GM12878 (cell line): Measurements from ENCODE around the gene FUS. TPM values are rescaled to one million over a fixed set of nuclear protein-coding genes. Genes with fewer than 3 reads are reported as not detected.

Experiments used
- ATAC-seq: fragments of 200-7000 bp; cut with Tn5 transposase; 3 replicates; pipeline ENCODE4 v1.9.1; 2020; ENCODE audit warnings: mild to moderate bottlenecking, moderate library complexity
- BruUV-seq: library from RNA; stranded (reverse); fragments of 400-500 nt; replicated peaks from 2 replicates; lab custom pipeline; 2021; lab: Mats Ljungman, UMichigan
- CTCF ChIA-PET: fragments of 300-600 bp; sonication (Branson Sonifier 250); formaldehyde crosslinking; extraction: SDS; loops from one replicate; lab custom pipeline; 2021; ENCODE audit warnings: inconsistent platforms; lab: Yijun Ruan, JAX
- POLR2A ChIA-PET: fragments of 350-600 bp; formaldehyde crosslinking; extraction: SDS; loops from one replicate; lab custom pipeline; 2021; ENCODE audit warnings: inconsistent platforms; lab: Charles Lee
- RAD21 ChIA-PET: fragments of 300-600 bp; sonication (Branson Sonifier 250); formaldehyde crosslinking; loops from one replicate; lab custom pipeline; 2023; ENCODE audit warnings: antibody characterized with exemption; ENCODE audit not compliant: unreplicated experiment; lab: Charles Lee
- SMC1A ChIA-PET: fragments of 300-600 bp; sonication (Branson Sonifier 250); formaldehyde crosslinking; loops from one replicate; lab custom pipeline; 2023; ENCODE audit not compliant: unreplicated experiment, uncharacterized antibody; lab: Charles Lee
- DNase-seq: peaks from one replicate; pipeline ENCODE4 v3.0.0-alpha.2; 2011; ENCODE audit warnings: low read depth, low spot score
- FAIRE-seq: peaks from 3 replicates; lab custom pipeline; 2011; peaks lifted over from hg19 to GRCh38; lab: Jason Lieb, UNC
- H2AFZ ChIP-seq: 2 replicates; pipeline ENCODE4 v1.6.0; 2011; ENCODE audit warnings: low read depth, low read length, control low read depth; ENCODE audit not compliant: control insufficient read depth
- H3K27ac ChIP-seq: 2 replicates; pipeline ENCODE4 v1.5.1; 2011; ENCODE audit warnings: control low read depth; ENCODE audit not compliant: control insufficient read depth, insufficient read depth
- H3K27me3 ChIP-seq, 2 experiments: replicated peaks in 1 of 2; 2 replicates each; pipeline versions ENCODE4 v1.6.0 to v1.6.1; 2011; ENCODE audit warnings: low read length in 1 of 2; ENCODE audit not compliant: control insufficient read depth in 2 of 2, insufficient read depth in 2 of 2
- H3K36me3 ChIP-seq, 2 experiments: 2 replicates each; pipeline ENCODE4 v1.5.1; 2011; ENCODE audit warnings: low read length in 1 of 2; ENCODE audit not compliant: control insufficient read depth in 2 of 2, insufficient read depth in 2 of 2
- H3K4me1 ChIP-seq: 2 replicates; pipeline ENCODE4 v1.6.1; 2011; ENCODE audit warnings: mild to moderate bottlenecking, low read length, moderate library complexity, mixed read lengths; ENCODE audit not compliant: control insufficient read depth, insufficient read depth
- H3K4me2 ChIP-seq: 2 replicates; pipeline ENCODE4 v1.6.0; 2011; ENCODE audit warnings: control low read depth; ENCODE audit not compliant: control insufficient read depth, insufficient read depth
- H3K4me3 ChIP-seq: fragments of 200-600 bp; sonication (generic); 2 replicates; pipeline ENCODE4 v1.5.1; 2016
- H3K79me2 ChIP-seq: 2 replicates; pipeline ENCODE4 v1.6.0; 2011; ENCODE audit warnings: low read length; ENCODE audit not compliant: control insufficient read depth, insufficient read depth
- H3K9ac ChIP-seq: 2 replicates; pipeline ENCODE4 v1.8.0; 2011; ENCODE audit warnings: low read length, control low read depth, mixed read lengths; ENCODE audit not compliant: control insufficient read depth, insufficient read depth
- H3K9me3 ChIP-seq: replicated peaks from 3 replicates; pipeline ENCODE4 v1.5.1; 2011; ENCODE audit warnings: mild to moderate bottlenecking, low read length; ENCODE audit not compliant: control insufficient read depth, insufficient read depth
- H4K20me1 ChIP-seq: 2 replicates; pipeline ENCODE4 v1.6.0; 2011; ENCODE audit not compliant: control insufficient read depth, insufficient read depth
- ASH2L ChIP-seq: fragments of 300-600, 200-600 bp; sonication (generic); IDR thresholded peaks from 2 replicates; pipeline ENCODE4 v1.6.1; 2017; ENCODE audit warnings: low read depth, mild to moderate bottlenecking, borderline replicate concordance
- BMI1 ChIP-seq: fragments of 450-650 bp; IDR thresholded peaks from 2 replicates; pipeline ENCODE4 v1.6.1; 2016; ENCODE audit warnings: mild to moderate bottlenecking, moderate library complexity, borderline replicate concordance
- BRCA1 ChIP-seq: IDR thresholded peaks from 2 replicates; pipeline ENCODE4 v1.6.1; 2011; ENCODE audit warnings: low read depth, low read length, improper control_type of control experiment
- CEBPZ ChIP-seq: fragments of 150-350 bp; IDR thresholded peaks from 2 replicates; pipeline ENCODE4 v1.6.1; 2016; ENCODE audit warnings: low read depth, low read length
- DPF2 ChIP-seq: fragments of 450-650 bp; IDR thresholded peaks from 2 replicates; pipeline ENCODE4 v1.6.1; 2017; ENCODE audit warnings: mild to moderate bottlenecking
- LARP7 ChIP-seq: fragments of 450-650 bp; IDR thresholded peaks from 2 replicates; pipeline ENCODE4 v1.6.1; 2017; ENCODE audit warnings: mild to moderate bottlenecking
- MYB ChIP-seq: fragments of 150-350 bp; IDR thresholded peaks from 2 replicates; pipeline ENCODE4 v1.6.1; 2014; ENCODE audit warnings: mild to moderate bottlenecking, low read depth, low read length, borderline replicate concordance
- POLR2A ChIP-seq: IDR thresholded peaks from 2 replicates; pipeline ENCODE4 v1.6.1; 2011; ENCODE audit warnings: low read depth, mild to moderate bottlenecking, low read length
- RAD51 ChIP-seq: fragments of 450-650 bp; IDR thresholded peaks from 2 replicates; pipeline ENCODE4 v1.6.1; 2016; ENCODE audit warnings: moderate library complexity, mild to moderate bottlenecking, inconsistent platforms
- RB1 ChIP-seq: fragments of 450-650 bp; formaldehyde crosslinking; IDR thresholded peaks from 2 replicates; pipeline ENCODE4 v1.6.1; 2017; ENCODE audit warnings: mild to moderate bottlenecking, borderline replicate concordance
- SUPT20H ChIP-seq: IDR thresholded peaks from 2 replicates; pipeline ENCODE4 v1.6.1; 2011; ENCODE audit warnings: low read depth, mild to moderate bottlenecking, low read length, moderate library complexity, borderline replicate concordance; ENCODE audit not compliant: control insufficient read depth
- TCF3 ChIP-seq: IDR thresholded peaks from 2 replicates; pipeline ENCODE4 v1.6.1; 2012; ENCODE audit warnings: low read depth, mild to moderate bottlenecking, low read length, borderline replicate concordance; ENCODE audit not compliant: insufficient read depth
- WGBS: methylation state at CpG from one replicate; pipeline ENCODE4 v1.1.6; 2016; ENCODE audit warnings: low lambda C conversion rate; ENCODE audit not compliant: insufficient replicate concordance, insufficient coverage; ENCODE audit errors: missing lambda C conversion rate; 5-methylcytosine and 5-hydroxymethylcytosine counted together
- in situ Hi-C: fragments of 300-500 bp; cut with MboI; formaldehyde crosslinking; loops from 9 replicates; pipeline ENCODE4 v1.14.3; 2018; ENCODE audit warnings: mixed read lengths
- intact Hi-C: fragments of 100-400 bp; cut with micrococcal nuclease; formaldehyde crosslinking; loops from one replicate; pipeline ENCODE4 v1.14.2; 2022; ENCODE audit not compliant: unreplicated experiment
- polyA plus RNA-seq, 11 experiments: library from polyadenylated mRNA; depleted of rRNA in 4 of 11; unstranded in 6 of 11; stranded (reverse) in 5 of 11; fragments of >200 nt; fragmentation: Nextera tagmentation in 4 of 11; fragmentation: Illumina TruSeq in 1 of 11; extraction: Ambion mirVana in 4 of 11; extraction: Trizol in 1 of 11; gene quantifications; 1 replicate in 1 of 11; 2 replicates in 10 of 11; pipeline versions ENCODE4 v1.2.1 to v1.2.3, GENCODE V29; 2011 to 2016; ENCODE audit warnings: inconsistent platforms in 2 of 11, missing spikeins in 2 of 11, low read depth in 1 of 11
- total RNA-seq, 4 experiments: library from RNA; depleted of rRNA in 3 of 4; stranded (reverse); fragments of >200 nt in 3 of 4; fragmentation: Illumina TruSeq in 1 of 4; extraction: Trizol in 1 of 4; gene quantifications; 2 replicates each; pipeline versions ENCODE4 v1.2.1 to v1.2.3, GENCODE V29; 2013 to 2021
- TF ChIP-seq, protein P1 (sequence below): IDR thresholded peaks from 2 replicates; pipeline ENCODE4 v1.6.1; 2011; ENCODE audit warnings: low read depth, low read length, improper control_type of control experiment, borderline replicate concordance
- TF ChIP-seq, protein P2 (sequence below): IDR thresholded peaks from 2 replicates; pipeline ENCODE4 v1.6.1; 2012; ENCODE audit warnings: mild to moderate bottlenecking, low read depth, low read length

The FUS gene
- total and polyA plus RNA-seq, 10 of the 15 experiments (the other 5 are each of a cell fraction or from before 2014, with no cell fraction given), result 46.8 to 521 (median 347) TPM

GRCh38 chr16:31186176-31186575, 6.2 kb downstream of the FUS start:
- BruUV-seq, result no TSS peak
- TF ChIP-seq, protein P1, sequence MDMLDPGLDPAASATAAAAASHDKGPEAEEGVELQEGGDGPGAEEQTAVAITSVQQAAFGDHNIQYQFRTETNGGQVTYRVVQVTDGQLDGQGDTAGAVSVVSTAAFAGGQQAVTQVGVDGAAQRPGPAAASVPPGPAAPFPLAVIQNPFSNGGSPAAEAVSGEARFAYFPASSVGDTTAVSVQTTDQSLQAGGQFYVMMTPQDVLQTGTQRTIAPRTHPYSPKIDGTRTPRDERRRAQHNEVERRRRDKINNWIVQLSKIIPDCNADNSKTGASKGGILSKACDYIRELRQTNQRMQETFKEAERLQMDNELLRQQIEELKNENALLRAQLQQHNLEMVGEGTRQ, result no peak
- TF ChIP-seq DPF2 (no peak), RAD51 (no peak), MYB (no peak), ASH2L (no peak), SUPT20H (no peak), LARP7 (no peak), CEBPZ (no peak), BMI1 (no peak), POLR2A (no peak), RB1 (no peak), BRCA1 (no peak), TCF3 (no peak)
- TF ChIP-seq, protein P2, sequence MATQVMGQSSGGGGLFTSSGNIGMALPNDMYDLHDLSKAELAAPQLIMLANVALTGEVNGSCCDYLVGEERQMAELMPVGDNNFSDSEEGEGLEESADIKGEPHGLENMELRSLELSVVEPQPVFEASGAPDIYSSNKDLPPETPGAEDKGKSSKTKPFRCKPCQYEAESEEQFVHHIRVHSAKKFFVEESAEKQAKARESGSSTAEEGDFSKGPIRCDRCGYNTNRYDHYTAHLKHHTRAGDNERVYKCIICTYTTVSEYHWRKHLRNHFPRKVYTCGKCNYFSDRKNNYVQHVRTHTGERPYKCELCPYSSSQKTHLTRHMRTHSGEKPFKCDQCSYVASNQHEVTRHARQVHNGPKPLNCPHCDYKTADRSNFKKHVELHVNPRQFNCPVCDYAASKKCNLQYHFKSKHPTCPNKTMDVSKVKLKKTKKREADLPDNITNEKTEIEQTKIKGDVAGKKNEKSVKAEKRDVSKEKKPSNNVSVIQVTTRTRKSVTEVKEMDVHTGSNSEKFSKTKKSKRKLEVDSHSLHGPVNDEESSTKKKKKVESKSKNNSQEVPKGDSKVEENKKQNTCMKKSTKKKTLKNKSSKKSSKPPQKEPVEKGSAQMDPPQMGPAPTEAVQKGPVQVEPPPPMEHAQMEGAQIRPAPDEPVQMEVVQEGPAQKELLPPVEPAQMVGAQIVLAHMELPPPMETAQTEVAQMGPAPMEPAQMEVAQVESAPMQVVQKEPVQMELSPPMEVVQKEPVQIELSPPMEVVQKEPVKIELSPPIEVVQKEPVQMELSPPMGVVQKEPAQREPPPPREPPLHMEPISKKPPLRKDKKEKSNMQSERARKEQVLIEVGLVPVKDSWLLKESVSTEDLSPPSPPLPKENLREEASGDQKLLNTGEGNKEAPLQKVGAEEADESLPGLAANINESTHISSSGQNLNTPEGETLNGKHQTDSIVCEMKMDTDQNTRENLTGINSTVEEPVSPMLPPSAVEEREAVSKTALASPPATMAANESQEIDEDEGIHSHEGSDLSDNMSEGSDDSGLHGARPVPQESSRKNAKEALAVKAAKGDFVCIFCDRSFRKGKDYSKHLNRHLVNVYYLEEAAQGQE, result no peak
- ChIA-PET POLR2A (interaction anchor here (1.8 kb wide), 1 partner anchor 12 kb away, joined by 6 read pairs; no protein-coding TSS in a partner anchor), CTCF (interaction anchor here (1.4 kb wide), 1 partner anchor 44 kb away, joined by 3 read pairs; no protein-coding TSS in a partner anchor), RAD21 (interaction anchor here (2.1 kb wide), 1 partner anchor 16 kb away, joined by 8 read pairs; the partner anchor contains the start of gene PYCARD), SMC1A (interaction anchor here (0.9 kb wide), 1 partner anchor 11 kb away, joined by 3 read pairs; no protein-coding TSS in a partner anchor)
- ATAC-seq (no peak), DNase-seq (no peak), FAIRE-seq (no peak)
- Histone ChIP-seq H3K27ac (no peak overlapping the region), H3K4me1 (no peaks in the 10 kb centered on the region; the same call in 1 of the 2 replicates), H3K27me3 (no peaks in the 10 kb centered on the region), H3K4me2 (no peak overlapping the region), H3K9me3 (no peaks in the 10 kb centered on the region), H3K36me3 (peaks cover 40 to 66% of the 10 kb centered on the region in 2 experiments), H4K20me1 (peaks cover 24% of the 10 kb centered on the region), H3K4me3 (no peak overlapping the region; the same call in 1 of the 2 replicates), H3K9ac (no peak overlapping the region), H3K79me2 (peaks cover 73% of the 10 kb centered on the region), H2AFZ (no peak overlapping the region)
- in situ Hi-C loops, result no loop called here
- 96% methylated on average over 7 of the region's 7 CpGs for WGBS
- intact Hi-C loops, result loop anchor here (10.0 kb wide), 1 partner anchor 689 kb away; the partner anchor contains the start of gene ZNF267
